ENCODE results near the gene ELMOD3.

DNA sequence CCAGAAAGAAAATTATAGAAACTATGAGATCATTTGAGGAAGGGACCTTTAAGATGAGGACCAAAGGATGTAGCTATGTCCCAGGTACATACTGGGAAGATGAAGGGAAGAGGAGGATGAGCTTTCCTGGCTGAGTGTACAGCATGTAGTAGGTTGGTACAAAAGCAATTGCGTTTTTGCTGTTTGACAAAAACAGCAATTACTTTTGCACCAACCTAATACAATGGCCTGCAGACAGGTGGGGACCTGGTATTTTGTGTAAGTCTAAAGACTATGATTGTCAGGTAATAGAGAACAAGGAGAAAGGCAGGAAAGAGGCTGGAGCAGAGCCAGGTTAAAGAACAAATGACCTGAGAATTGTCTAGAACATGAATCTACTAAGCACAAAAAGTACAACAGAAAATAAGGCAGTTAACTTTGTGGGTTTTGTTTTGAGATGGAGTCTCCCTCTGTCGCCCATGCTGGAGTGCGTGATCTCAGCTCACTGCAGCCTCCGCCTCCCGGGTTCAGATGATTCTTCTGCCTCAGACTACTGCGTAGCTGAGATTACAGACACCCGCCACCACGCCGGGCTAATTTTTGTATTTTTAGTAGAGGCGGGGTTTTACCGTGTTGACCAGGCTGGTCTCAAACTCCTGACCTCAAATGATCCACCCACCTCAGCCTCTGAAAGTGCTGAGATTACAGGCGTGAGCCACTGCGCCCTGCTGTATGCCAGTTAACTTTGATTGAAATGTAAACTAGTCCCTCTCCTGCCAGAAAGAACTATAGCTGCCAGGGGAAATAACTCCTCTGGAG lies 23.5 kb upstream of the ELMOD3 start:
- TF ChIP-seq, protein P1, sequence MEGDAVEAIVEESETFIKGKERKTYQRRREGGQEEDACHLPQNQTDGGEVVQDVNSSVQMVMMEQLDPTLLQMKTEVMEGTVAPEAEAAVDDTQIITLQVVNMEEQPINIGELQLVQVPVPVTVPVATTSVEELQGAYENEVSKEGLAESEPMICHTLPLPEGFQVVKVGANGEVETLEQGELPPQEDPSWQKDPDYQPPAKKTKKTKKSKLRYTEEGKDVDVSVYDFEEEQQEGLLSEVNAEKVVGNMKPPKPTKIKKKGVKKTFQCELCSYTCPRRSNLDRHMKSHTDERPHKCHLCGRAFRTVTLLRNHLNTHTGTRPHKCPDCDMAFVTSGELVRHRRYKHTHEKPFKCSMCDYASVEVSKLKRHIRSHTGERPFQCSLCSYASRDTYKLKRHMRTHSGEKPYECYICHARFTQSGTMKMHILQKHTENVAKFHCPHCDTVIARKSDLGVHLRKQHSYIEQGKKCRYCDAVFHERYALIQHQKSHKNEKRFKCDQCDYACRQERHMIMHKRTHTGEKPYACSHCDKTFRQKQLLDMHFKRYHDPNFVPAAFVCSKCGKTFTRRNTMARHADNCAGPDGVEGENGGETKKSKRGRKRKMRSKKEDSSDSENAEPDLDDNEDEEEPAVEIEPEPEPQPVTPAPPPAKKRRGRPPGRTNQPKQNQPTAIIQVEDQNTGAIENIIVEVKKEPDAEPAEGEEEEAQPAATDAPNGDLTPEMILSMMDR (IDR thresholded peaks at IDR 0.05), result no peak
- no peak for TF ChIP-seq POLR2A (IDR thresholded peaks at IDR 0.05)
